Measurements from ENCODE around the gene SPDYE6. TPM values are rescaled to one million over a fixed set of nuclear protein-coding genes. Genes with fewer than 3 reads are reported as not detected.

SPDYE6 gene
- total RNA-seq, 4 donors from 2014 or later, result not detected

GRCh38 chr7:102296179-102296438 lies 60.1 kb downstream of the SPDYE6 start:
- H3K27me3 ChIP-seq, result peaks cover 0 to 13% of the 10 kb centered on the region in 2 donors
- no peak overlapping the region for H3K27ac ChIP-seq
- DNase-seq (ENCODE audit: low spot score in 2 of 2), result no peak
- peaks cover 0 to 10% (median 0%) of the 10 kb centered on the region in 3 donors for H3K36me3 ChIP-seq
- no peak overlapping the region for H3K4me3 ChIP-seq
- peaks cover 0 to 11% (median 0%) of the 10 kb centered on the region in 4 donors for H3K4me1 ChIP-seq
- WGBS, 2 donors, result 76 to 94% methylated on average over 4 to 6 of the region's 6 CpGs
- no peak for TF ChIP-seq EP300 (IDR thresholded peaks at IDR 0.05)
- no peak for TF ChIP-seq CTCF (IDR thresholded peaks at IDR 0.05)
- no peak for TF ChIP-seq POLR2A (IDR thresholded peaks at IDR 0.05)
- no peaks in the 10 kb centered on the region for H3K9me3 ChIP-seq

Small RNA genes within 50 kb of the gene (small RNA-seq; reads per million reads assigned to genes)
- not detected for gene AC091390.4
- not detected for gene MIR548O
- not detected for gene RF00019

Other genes starting within 250 kb of the SPDYE6 start
- 10 to 100 TPM in 1 of 4 donors, 1 to 10 TPM in 3; 2.4 to 10.8 (median 7.6) TPM for gene SH2B2, start 69.6 kb downstream of the SPDYE6 start, total RNA-seq
- gene PRKRIP1, start 39.9 kb upstream of the SPDYE6 start, total RNA-seq, result 10 to 100 TPM; 34.7 to 62.1 (median 48.5) TPM
- gene ORAI2, start 77.1 kb upstream of the SPDYE6 start, total RNA-seq, result 10 to 100 TPM in 1 of 4 donors, 1 to 10 TPM in 3; 4.4 to 18.6 (median 7.7) TPM
- gene ALKBH4, start 108.4 kb upstream of the SPDYE6 start, total RNA-seq, result 10 to 100 TPM; 17.4 to 21.0 (median 19.1) TPM
- gene LRWD1, start 108.5 kb upstream of the SPDYE6 start, total RNA-seq, result 10 to 100 TPM; 14.6 to 41.4 (median 28.2) TPM
- 10 to 100 TPM in 3 of 4 donors, 1 to 10 TPM in 1; 9.6 to 24.0 (median 18.9) TPM for gene POLR2J, start 122.5 kb upstream of the SPDYE6 start, total RNA-seq
- gene RASA4B, start 161.3 kb upstream of the SPDYE6 start, total RNA-seq, result 10 to 100 TPM; 10.5 to 56.1 (median 32.3) TPM
- gene UPK3BL2, start 187.3 kb upstream of the SPDYE6 start, total RNA-seq, result 10 to 100 TPM in 1 of 4 donors, 1 to 10 TPM in 3; 1.5 to 10.0 (median 6.7) TPM
- gene SPDYE2, start 194.8 kb upstream of the SPDYE6 start, total RNA-seq, result under 1 TPM in 1 of 4 donors, not detected in 3; 0.42 TPM
- 10 to 100 TPM in 3 of 4 donors, 1 to 10 TPM in 1; 9.6 to 27.8 (median 15.4) TPM for gene POLR2J3, start 216.1 kb upstream of the SPDYE6 start, total RNA-seq